DOHH2 (cell line): Measurements from ENCODE around the gene STYK1.

Source experiments
- CTCF ChIP-seq: fragments of 200-600 bp; sonication (generic); IDR thresholded peaks from one replicate; pipeline ENCODE4 v1.5.1; 2014; ENCODE audit warnings: antibody characterized with exemption, mild to moderate bottlenecking, low read depth, low read length; ENCODE audit not compliant: poor library complexity, severe bottlenecking
- EZH2phosphoT487 ChIP-seq: fragments of 200-600 bp; sonication (generic); IDR thresholded peaks from 2 replicates; pipeline ENCODE4 v1.6.1; 2017; ENCODE audit warnings: borderline replicate concordance, mild to moderate bottlenecking, antibody characterized with exemption, low read length, moderate library complexity, mixed read lengths

DNA sequence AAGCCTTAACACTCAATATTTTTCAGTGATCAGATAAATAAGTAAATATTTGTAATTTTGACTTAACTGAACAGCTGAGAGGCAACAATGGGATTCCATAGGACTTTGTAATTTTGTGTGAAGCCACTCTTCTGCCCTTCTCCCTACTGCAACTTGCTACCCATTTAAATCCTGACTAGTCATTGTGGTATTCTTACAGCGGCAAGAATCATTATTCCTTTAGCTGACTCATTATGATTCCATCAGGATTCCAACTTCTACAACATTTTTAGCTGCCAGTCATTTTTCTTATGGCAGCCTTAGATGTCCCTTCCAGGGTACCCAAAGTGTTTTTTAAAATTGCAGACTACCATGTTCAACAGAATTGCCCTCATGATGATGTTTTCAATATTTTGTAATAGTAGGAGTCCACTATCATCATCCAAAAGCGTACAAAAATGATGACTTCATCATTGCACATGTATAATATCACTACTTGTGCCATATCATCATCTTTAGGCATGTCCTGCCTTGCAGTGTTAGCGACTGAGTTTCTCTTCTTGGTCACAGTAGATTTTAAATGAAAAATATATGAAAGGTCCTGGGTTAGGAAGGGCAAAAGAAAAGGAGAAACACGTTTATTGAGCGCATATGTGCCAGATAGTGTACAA lies 55.4 kb downstream of the STYK1 start:
- TF ChIP-seq EZH2phosphoT487 (no peak), CTCF (no peak)
